K562 (cell line): ENCODE measurements around the gene ARPC1A. TPM values are rescaled to one million over a fixed set of nuclear protein-coding genes. Genes with fewer than 3 reads are reported as not detected.

Experiments
- CBFA2T2 ChIP-seq: fragments of 450-650 bp; conservative IDR thresholded peaks from 2 replicates; pipeline ENCODE4 v1.6.1; 2017; ENCODE audit warnings: mild to moderate bottlenecking
- CHD7 ChIP-seq: fragments of 200-600 bp; sonication (generic); IDR thresholded peaks from one replicate; pipeline ENCODE4 v1.6.1; 2012; ENCODE audit warnings: mild to moderate bottlenecking, low read depth, low read length, inconsistent platforms
- CREBBP ChIP-seq: IDR thresholded peaks from one replicate; pipeline ENCODE4 v1.6.1; 2012; ENCODE audit warnings: low read depth, mild to moderate bottlenecking, control low read depth, inconsistent platforms, low read length
- EP300 ChIP-seq: IDR thresholded peaks from 2 replicates; pipeline ENCODE4 v1.6.1; 2012; ENCODE audit warnings: low read length, improper control_type of control experiment
- HDAC6 ChIP-seq: IDR thresholded peaks from 2 replicates; pipeline ENCODE4 v1.6.1; 2012; ENCODE audit warnings: low read depth, mild to moderate bottlenecking, control low read depth, inconsistent platforms, low read length, moderate library complexity
- ILK ChIP-seq: fragments of 450-650 bp; IDR thresholded peaks from 2 replicates; pipeline ENCODE4 v1.6.1; 2016; ENCODE audit warnings: missing genetic modification characterization, low read depth, mild to moderate bottlenecking, missing compliant biosample characterization, moderate library complexity, borderline replicate concordance
- JUN ChIP-seq, 2 experiments: sonication (generic) in 1 of 2; formaldehyde crosslinking in 1 of 2; IDR thresholded peaks; 2 replicates each; pipeline versions ENCODE4 v1.6.1 to v1.8.0; 2012 to 2022; ENCODE audit warnings: borderline replicate concordance in 2 of 2, mild to moderate bottlenecking in 2 of 2, improper control_type of control experiment in 1 of 2, low read depth in 1 of 2, low read length in 1 of 2, missing genetic modification reagents in 1 of 2
- NFXL1 ChIP-seq: fragments of 450-650 bp; formaldehyde crosslinking; IDR thresholded peaks from 2 replicates; pipeline ENCODE4 v1.4.0; 2021; ENCODE audit warnings: mild to moderate bottlenecking
- POU5F1 ChIP-seq: fragments of 150-350 bp; IDR thresholded peaks from 2 replicates; pipeline ENCODE4 v1.6.1; 2014; ENCODE audit warnings: borderline replicate concordance, low read length, low read depth, mild to moderate bottlenecking; ENCODE audit not compliant: partially characterized antibody
- RUNX1 ChIP-seq: sonication (generic); IDR thresholded peaks from 2 replicates; pipeline ENCODE4 v1.6.1; 2016; ENCODE audit warnings: antibody characterized with exemption, low read depth
- SRSF7 ChIP-seq: fragments of 200-400 bp; formaldehyde crosslinking; optimal IDR thresholded peaks from 2 replicates; pipeline ENCODE3; 2017; ENCODE audit warnings: mild to moderate bottlenecking, low read depth, low read length
- STAG1 ChIP-seq: sonication (generic); formaldehyde crosslinking; IDR thresholded peaks from 2 replicates; pipeline ENCODE4 v1.5.0; 2020; ENCODE audit warnings: missing genetic modification reagents, borderline replicate concordance
- STAT5A ChIP-seq: IDR thresholded peaks from 2 replicates; pipeline ENCODE4 v1.6.1; 2012; ENCODE audit warnings: low read length, inconsistent platforms, borderline replicate concordance
- ZBTB43 ChIP-seq: sonication (generic); formaldehyde crosslinking; IDR thresholded peaks from 2 replicates; pipeline ENCODE4 v1.8.0; 2023; ENCODE audit warnings: mild to moderate bottlenecking, missing genetic modification reagents
- ZKSCAN1 ChIP-seq: fragments of 150-350 bp; IDR thresholded peaks from 2 replicates; pipeline ENCODE4 v1.6.1; 2016; ENCODE audit warnings: low read depth, low read length
- ZNF436 ChIP-seq: fragments of 250-450, 450-650 bp; sonication (Bioruptor Pico); formaldehyde crosslinking; IDR thresholded peaks from 2 replicates; pipeline ENCODE4 v1.7.0; 2020; ENCODE audit warnings: mild to moderate bottlenecking
- ZNF696 ChIP-seq: fragments of 250-450 bp; sonication (Bioruptor Pico); conservative IDR thresholded peaks from 2 replicates; pipeline ENCODE4 v1.4.0; 2020; ENCODE audit warnings: mild to moderate bottlenecking, moderate library complexity
- ZNF77 ChIP-seq: fragments of 250-450 bp; sonication (Bioruptor Pico); IDR thresholded peaks from 2 replicates; pipeline ENCODE4 v1.5.0; 2020
- polyA plus RNA-seq, 8 experiments: library from polyadenylated mRNA; depleted of rRNA in 4 of 8; stranded (reverse) in 5 of 8; unstranded in 3 of 8; fragments of >200 nt; fragmentation: Nextera tagmentation in 2 of 8; fragmentation: Illumina TruSeq in 1 of 8; extraction: Ambion mirVana in 2 of 8; extraction: Trizol in 1 of 8; gene quantifications; 2 replicates each; pipeline versions ENCODE4 v1.2.1 to v1.2.3, GENCODE V29; 2011 to 2014; ENCODE audit warnings: inconsistent platforms in 1 of 8, missing spikeins in 1 of 8
- total RNA-seq, 7 experiments: library from RNA; depleted of rRNA in 6 of 7; stranded (reverse); fragments of >200 nt in 6 of 7; fragmentation: Illumina TruSeq in 2 of 7; extraction: Trizol in 2 of 7; gene quantifications; 2 replicates each; pipeline versions ENCODE4 v1.2.1 to v1.2.3, GENCODE V29; 2011 to 2021; ENCODE audit warnings: low replicate concordance in 1 of 7

ARPC1A gene
- total and polyA plus RNA-seq, 9 of the 15 experiments (the other 6 are each of a cell fraction or from before 2014, with no cell fraction given), result 39.5 to 151 (median 86.1) TPM

GRCh38 chr7:99409192-99409572 lies 83.5 kb downstream of the ARPC1A start (continued):
- TF ChIP-seq CHD7, result no peak
- no peak for TF ChIP-seq CBFA2T2
- no peak for TF ChIP-seq CREBBP
- no peak for TF ChIP-seq POU5F1
- no peak for TF ChIP-seq EP300
- TF ChIP-seq ZBTB43 (CRISPR knock-in tag), result no peak
- TF ChIP-seq ZNF436 (CRISPR knock-in tag), result no peak
- no peak for TF ChIP-seq RUNX1
- TF ChIP-seq ZNF696 (CRISPR knock-in tag), result no peak
- no peak for TF ChIP-seq ZKSCAN1
- no peak for TF ChIP-seq JUN (IDR thresholded peaks at IDR 0.05; ENCODE audit: borderline replicate concordance, low read depth, low read length)
- TF ChIP-seq JUN (CRISPR knock-in tag; IDR thresholded peaks at IDR 0.05; ENCODE audit: borderline replicate concordance), result no peak
- TF ChIP-seq NFXL1 (CRISPR knock-in tag), result no peak
- TF ChIP-seq ZNF77, result no peak
- no peak for TF ChIP-seq SRSF7
- no peak for TF ChIP-seq STAT5A
- TF ChIP-seq STAG1 (CRISPR knock-in tag), result no peak
- TF ChIP-seq ILK (tag), result no peak
- no peak for TF ChIP-seq HDAC6
